CD4-positive, alpha-beta T cell (primary cell): ENCODE data around the gene NRF1. TPM values are rescaled to one million over a fixed set of nuclear protein-coding genes. Genes with fewer than 3 reads are reported as not detected.

Source experiments
- ATAC-seq: fragments of 200-7000 bp; cut with Tn5 transposase; one replicate; pipeline ENCODE4 v1.10.0; 2022; ENCODE audit warnings: mild to moderate bottlenecking; ENCODE audit not compliant: poor library complexity
- CTCF ChIA-PET: fragments of 350-600 bp; sonication (Branson Sonifier 250); formaldehyde crosslinking; loops from one replicate; lab custom pipeline; 2021; ENCODE audit warnings: antibody characterized with exemption, inconsistent platforms; lab: Charles Lee
- POLR2A ChIA-PET: fragments of 350-600 bp; sonication (Branson Sonifier 250); formaldehyde crosslinking; loops from one replicate; lab custom pipeline; 2021; ENCODE audit warnings: antibody characterized with exemption, inconsistent platforms; lab: Charles Lee
- DNase-seq, 14 experiments: peaks; one replicate each; pipeline ENCODE4 v3.0.0-alpha.2; 2013 to 2020; ENCODE audit warnings: mixed read lengths in 2 of 14
- H3K27ac ChIP-seq, 2 donors: one replicate each; pipeline versions ENCODE4 v1.5.1 to v1.7.0; 2013; ENCODE audit warnings: low read length in 2 of 2, low read depth in 1 of 2, mild to moderate bottlenecking in 1 of 2
- H3K27me3 ChIP-seq, 2 experiments: 1 replicate in 1 of 2; 2 replicates in 1 of 2; pipeline versions ENCODE4 v1.6.1 to v1.7.0; 2013; ENCODE audit warnings: low read length in 2 of 2, control low read depth in 1 of 2, mild to moderate bottlenecking in 1 of 2, moderate library complexity in 1 of 2; ENCODE audit not compliant: insufficient read depth in 2 of 2, control insufficient read depth in 1 of 2
- H3K36me3 ChIP-seq: one replicate; pipeline ENCODE4 v1.6.1; 2013; ENCODE audit warnings: low read length, control low read depth; ENCODE audit not compliant: insufficient read depth
- H3K4me1 ChIP-seq: one replicate; pipeline ENCODE4 v1.6.1; 2013; ENCODE audit warnings: low read length, control low read depth; ENCODE audit not compliant: insufficient read depth
- H3K4me3 ChIP-seq: one replicate; pipeline ENCODE4 v1.5.1; 2013; ENCODE audit warnings: mild to moderate bottlenecking, low read length, moderate library complexity
- H3K9me3 ChIP-seq, 2 experiments: 1 replicate in 1 of 2; 2 replicates in 1 of 2; pipeline versions ENCODE4 v1.6.1 to v1.7.0; 2013; ENCODE audit warnings: low read length in 2 of 2, mild to moderate bottlenecking in 2 of 2, control low read depth in 1 of 2, moderate library complexity in 1 of 2; ENCODE audit not compliant: control insufficient read depth in 1 of 2, insufficient read depth in 1 of 2
- H3K27ac Mint-ChIP-seq: one replicate; pipeline ENCODE4 v1.8.0; 2020; ENCODE audit warnings: mixed read lengths
- H3K27me3 Mint-ChIP-seq: one replicate; pipeline ENCODE4 v1.8.0; 2021; ENCODE audit warnings: mixed read lengths
- H3K36me3 Mint-ChIP-seq: one replicate; pipeline ENCODE4 v1.8.0; 2021; ENCODE audit warnings: low read depth, mixed read lengths
- H3K4me1 Mint-ChIP-seq: one replicate; pipeline ENCODE4 v1.8.0; 2021; ENCODE audit warnings: low read depth, mixed read lengths
- H3K4me3 Mint-ChIP-seq: one replicate; pipeline ENCODE4 v1.8.0; 2020; ENCODE audit warnings: mild to moderate bottlenecking, mixed read lengths
- H3K9me3 Mint-ChIP-seq: one replicate; pipeline ENCODE4 v1.8.0; 2020; ENCODE audit warnings: mixed read lengths
- intact Hi-C, 2 experiments: fragments of 100-400 bp; cut with DNase I in 1 of 2; cut with micrococcal nuclease in 1 of 2; formaldehyde crosslinking; loops; one replicate each; pipeline versions ENCODE4 v1.15.1 to v1.9.0; 2023 to 2025; cut with DNase I, micrococcal nuclease
- total RNA-seq, 174 experiments: library from RNA in 2 of 174; stranded (reverse) in 2 of 174; gene quantifications; one replicate each; pipeline ENCODE4 v1.2.3 and lab custom pipeline; 2021 to 2026
- TF ChIP-seq, protein P1 (sequence below): fragments of 200-600 bp; IDR thresholded peaks from one replicate; pipeline ENCODE4 v1.8.0; 2022; ENCODE audit warnings: antibody characterized with exemption, mild to moderate bottlenecking

Gene NRF1
- total RNA-seq, 2 experiments from 2014 or later, result 35.4 to 36.1 TPM

DNA sequence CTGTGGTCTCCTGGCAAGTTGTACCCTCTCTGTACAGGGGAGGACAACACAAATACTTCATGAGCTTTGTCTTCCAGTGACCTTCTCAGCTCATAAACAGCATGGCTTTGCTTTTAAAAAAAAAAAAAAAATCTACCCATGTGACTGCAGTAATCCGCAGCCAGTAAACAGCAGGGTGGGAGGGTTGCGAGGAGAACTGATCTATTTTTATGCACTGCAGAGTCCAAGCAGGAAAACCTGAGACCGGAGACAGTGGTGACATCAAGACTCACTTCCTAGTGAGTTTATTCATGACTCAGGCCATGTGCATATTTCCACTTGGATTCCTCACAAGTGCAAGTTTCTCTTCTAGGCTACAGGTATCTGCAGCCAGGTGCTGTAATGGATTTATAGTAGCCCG, 127.9 kb downstream of the NRF1 start:
- Mint-ChIP-seq H3K9me3 (no peaks in the 10 kb centered on the region), H3K4me3 (no peak overlapping the region), H3K4me1 (no peaks in the 10 kb centered on the region), H3K36me3 (peaks cover 74% of the 10 kb centered on the region), H3K27me3 (no peaks in the 10 kb centered on the region), H3K27ac (no peak overlapping the region)
- no peaks in the 10 kb centered on the region for H3K4me1 ChIP-seq
- ATAC-seq, result no peak
- DNase-seq, result no peak
- H3K27ac ChIP-seq, result no peak overlapping the region
- ChIA-PET CTCF (no interaction called here), POLR2A (no interaction called here)
- H3K9me3 ChIP-seq, result no peaks in the 10 kb centered on the region
- intact Hi-C loops, result no loop called here
- H3K27me3 ChIP-seq, result no peaks in the 10 kb centered on the region
- peaks cover 62% of the 10 kb centered on the region for H3K36me3 ChIP-seq
- TF ChIP-seq, protein P1, sequence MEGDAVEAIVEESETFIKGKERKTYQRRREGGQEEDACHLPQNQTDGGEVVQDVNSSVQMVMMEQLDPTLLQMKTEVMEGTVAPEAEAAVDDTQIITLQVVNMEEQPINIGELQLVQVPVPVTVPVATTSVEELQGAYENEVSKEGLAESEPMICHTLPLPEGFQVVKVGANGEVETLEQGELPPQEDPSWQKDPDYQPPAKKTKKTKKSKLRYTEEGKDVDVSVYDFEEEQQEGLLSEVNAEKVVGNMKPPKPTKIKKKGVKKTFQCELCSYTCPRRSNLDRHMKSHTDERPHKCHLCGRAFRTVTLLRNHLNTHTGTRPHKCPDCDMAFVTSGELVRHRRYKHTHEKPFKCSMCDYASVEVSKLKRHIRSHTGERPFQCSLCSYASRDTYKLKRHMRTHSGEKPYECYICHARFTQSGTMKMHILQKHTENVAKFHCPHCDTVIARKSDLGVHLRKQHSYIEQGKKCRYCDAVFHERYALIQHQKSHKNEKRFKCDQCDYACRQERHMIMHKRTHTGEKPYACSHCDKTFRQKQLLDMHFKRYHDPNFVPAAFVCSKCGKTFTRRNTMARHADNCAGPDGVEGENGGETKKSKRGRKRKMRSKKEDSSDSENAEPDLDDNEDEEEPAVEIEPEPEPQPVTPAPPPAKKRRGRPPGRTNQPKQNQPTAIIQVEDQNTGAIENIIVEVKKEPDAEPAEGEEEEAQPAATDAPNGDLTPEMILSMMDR, result no peak
- no peak overlapping the region for H3K4me3 ChIP-seq

DNA sequence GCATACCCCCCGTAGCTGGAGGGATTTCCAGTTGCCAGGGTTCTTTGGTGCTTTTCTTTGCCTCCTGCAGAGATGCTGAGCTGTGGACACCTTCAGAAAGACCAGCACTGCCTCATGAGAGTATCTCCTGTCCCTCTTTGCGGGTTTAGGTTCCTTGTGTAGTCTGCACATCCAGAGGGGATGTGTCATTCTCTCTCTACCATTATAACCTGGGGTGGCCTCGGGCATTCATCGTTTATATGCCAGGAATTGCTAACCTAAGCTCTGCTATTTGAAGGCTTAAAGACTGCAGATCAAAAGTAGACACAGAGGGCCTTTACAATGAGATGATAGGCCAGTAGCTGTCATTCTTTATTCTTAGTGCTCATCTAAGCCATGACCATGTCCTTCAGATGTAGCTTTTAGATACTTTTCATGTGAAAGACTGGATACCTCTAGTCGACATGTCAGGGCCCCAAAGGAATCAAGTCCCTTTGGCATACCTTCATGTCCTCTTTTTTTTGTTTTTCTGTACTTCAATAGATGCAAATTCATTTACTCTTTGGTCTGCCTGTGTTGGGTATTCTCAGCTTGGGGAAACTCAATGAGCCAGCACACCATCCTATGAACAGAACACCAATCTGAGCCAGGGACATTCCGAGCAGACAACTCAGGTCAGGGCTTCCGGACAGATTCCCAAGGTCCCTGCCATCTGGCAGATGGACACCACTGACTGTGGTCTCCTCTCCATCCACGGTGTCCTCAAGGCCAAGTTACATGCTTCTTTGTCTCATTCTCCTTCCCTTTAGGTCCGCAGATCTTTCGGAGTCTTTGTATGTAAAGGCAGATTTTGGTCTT, 129.3 kb downstream of the NRF1 start:
- ChIA-PET CTCF (no interaction called here), POLR2A (no interaction called here)
- intact Hi-C loops, result no loop called here
- Histone ChIP-seq H3K36me3 (peaks cover 68% of the 10 kb centered on the region), H3K9me3 (no peaks in the 10 kb centered on the region), H3K27ac (no peak overlapping the region), H3K27me3 (no peaks in the 10 kb centered on the region), H3K4me1 (no peaks in the 10 kb centered on the region), H3K4me3 (no peak overlapping the region)
- TF ChIP-seq, protein P1, result no peak
- Mint-ChIP-seq H3K4me3 (no peak overlapping the region), H3K4me1 (no peaks in the 10 kb centered on the region), H3K27me3 (no peaks in the 10 kb centered on the region), H3K27ac (no peak overlapping the region), H3K36me3 (peaks cover 66% of the 10 kb centered on the region), H3K9me3 (no peaks in the 10 kb centered on the region)
- ATAC-seq (no peak), DNase-seq (no peak)

DNA sequence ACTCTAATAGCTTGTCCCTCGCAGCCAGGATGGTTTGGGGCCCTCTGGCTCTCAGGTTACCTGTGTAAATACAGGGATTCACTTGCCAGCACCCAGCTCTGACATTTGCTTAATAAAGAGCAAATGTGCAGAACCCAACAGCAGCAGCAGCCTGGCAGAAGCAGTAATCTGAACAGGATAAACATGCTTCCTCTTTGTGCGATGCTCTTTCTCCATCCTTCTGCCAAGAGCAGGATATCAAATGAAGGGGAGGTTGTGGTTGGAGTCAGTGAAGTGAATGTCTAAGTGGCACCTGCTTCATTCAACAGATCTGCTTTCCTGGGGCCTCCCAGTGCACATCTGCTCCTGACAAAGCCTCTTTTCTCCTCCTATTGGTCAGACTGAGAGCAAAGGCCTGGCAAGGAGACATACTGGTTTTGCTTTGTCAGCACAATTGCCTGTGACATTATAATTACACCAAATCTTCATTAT, 130.3 kb downstream of the NRF1 start:
- intact Hi-C loops, result no loop called here
- Histone ChIP-seq H3K4me3 (no peak overlapping the region), H3K36me3 (peaks cover 76% of the 10 kb centered on the region), H3K9me3 (no peaks in the 10 kb centered on the region), H3K27ac (no peak overlapping the region), H3K27me3 (no peaks in the 10 kb centered on the region), H3K4me1 (no peaks in the 10 kb centered on the region)
- CTCF ChIA-PET, result no interaction called here
- no peak for DNase-seq
- POLR2A ChIA-PET, result no interaction called here
- Mint-ChIP-seq H3K27ac (no peak overlapping the region), H3K9me3 (no peaks in the 10 kb centered on the region), H3K36me3 (peaks cover 70% of the 10 kb centered on the region), H3K27me3 (no peaks in the 10 kb centered on the region), H3K4me3 (no peak overlapping the region), H3K4me1 (no peaks in the 10 kb centered on the region)
- no peak for ATAC-seq
- TF ChIP-seq, protein P1, result no peak
